Immature natural killer cell (primary cell): ENCODE data around the gene RNASE1. TPM values are rescaled to one million over a fixed set of nuclear protein-coding genes. Genes with fewer than 3 reads are reported as not detected.
A peak's percentile ranks its signal among the peaks of the same experiment; 100 is the strongest.
"Not testable (repeated sequence)": the region's sequence is repeated elsewhere in the genome, so short reads cannot be mapped to it uniquely, and the experiment has no call there.

Experiments used
- DNase-seq, 3 donors: peaks; one replicate each; pipeline ENCODE4 v3.0.0; 2022; ENCODE audit warnings: mixed read lengths in 1 of 3
- H3K27ac Mint-ChIP-seq, 6 donors: one replicate each; pipeline ENCODE4 v1.8.0; 2020; ENCODE audit warnings: mixed read lengths in 6 of 6, mild to moderate bottlenecking in 5 of 6, inconsistent platforms in 4 of 6, moderate library complexity in 3 of 6
- H3K27me3 Mint-ChIP-seq, 3 donors: one replicate each; pipeline ENCODE4 v1.8.0; 2020 to 2021; ENCODE audit warnings: low read depth in 3 of 3, mild to moderate bottlenecking in 3 of 3, mixed read lengths in 3 of 3, moderate library complexity in 3 of 3, inconsistent platforms in 1 of 3
- H3K36me3 Mint-ChIP-seq, 3 donors: one replicate each; pipeline ENCODE4 v1.8.0; 2020; ENCODE audit warnings: mixed read lengths in 3 of 3, inconsistent platforms in 2 of 3, mild to moderate bottlenecking in 2 of 3
- H3K4me1 Mint-ChIP-seq, 2 donors: one replicate each; pipeline ENCODE4 v1.8.0; 2020; ENCODE audit warnings: inconsistent platforms in 2 of 2, mild to moderate bottlenecking in 2 of 2, mixed read lengths in 2 of 2, moderate library complexity in 1 of 2
- H3K4me3 Mint-ChIP-seq, 5 donors: one replicate each; pipeline ENCODE4 v1.8.0; 2020; ENCODE audit warnings: mild to moderate bottlenecking in 5 of 5, mixed read lengths in 5 of 5, inconsistent platforms in 3 of 5, moderate library complexity in 3 of 5
- H3K9me3 Mint-ChIP-seq, 6 donors: one replicate each; pipeline ENCODE4 v1.8.0; 2020; ENCODE audit warnings: mild to moderate bottlenecking in 6 of 6, mixed read lengths in 6 of 6, inconsistent platforms in 4 of 6, moderate library complexity in 3 of 6
- polyA plus RNA-seq, 3 donors: library from polyadenylated mRNA; unstranded; fragments of 300-500 nt; fragmentation: Illumina TruSeq; gene quantifications; one replicate each; pipeline ENCODE4 v1.2.3, GENCODE V29; 2021

Gene RNASE1
- polyA plus RNA-seq, 3 donors from 2014 or later = 0.49 TPM; not detected in 2

DNA sequence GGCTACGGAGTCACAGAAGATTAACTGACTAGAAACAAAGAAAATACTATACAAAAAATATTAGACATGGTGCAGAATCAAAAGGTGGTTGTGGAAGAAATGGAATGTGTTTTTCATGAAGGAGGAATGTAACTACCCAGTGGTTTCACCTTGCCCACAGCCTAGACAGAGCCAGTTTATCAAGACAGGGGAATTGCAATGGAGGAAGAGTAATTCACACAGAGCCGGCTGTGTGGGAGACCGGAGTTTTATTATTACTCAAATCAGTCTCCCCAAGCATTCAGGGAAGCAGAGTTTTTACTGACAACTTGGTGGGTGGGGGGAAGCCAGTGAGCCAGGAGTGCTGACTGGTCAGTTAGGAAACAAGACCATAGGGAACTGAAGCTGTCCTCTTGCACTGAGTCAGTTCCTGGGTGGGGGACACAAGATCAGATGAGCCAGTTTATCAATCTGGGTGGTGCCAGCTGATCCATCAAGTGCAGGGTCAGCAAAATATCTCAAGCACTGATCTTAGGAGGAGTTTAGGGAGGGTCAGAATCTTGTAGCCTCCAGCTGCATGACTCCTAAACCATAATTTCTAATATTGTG lies 19.0 kb upstream of the RNASE1 start:
- not testable (repeated sequence) for H3K27ac Mint-ChIP-seq, DNase-seq, H3K27me3 Mint-ChIP-seq, H3K4me1 Mint-ChIP-seq, H3K36me3 Mint-ChIP-seq, H3K9me3 Mint-ChIP-seq, H3K4me3 Mint-ChIP-seq

DNA sequence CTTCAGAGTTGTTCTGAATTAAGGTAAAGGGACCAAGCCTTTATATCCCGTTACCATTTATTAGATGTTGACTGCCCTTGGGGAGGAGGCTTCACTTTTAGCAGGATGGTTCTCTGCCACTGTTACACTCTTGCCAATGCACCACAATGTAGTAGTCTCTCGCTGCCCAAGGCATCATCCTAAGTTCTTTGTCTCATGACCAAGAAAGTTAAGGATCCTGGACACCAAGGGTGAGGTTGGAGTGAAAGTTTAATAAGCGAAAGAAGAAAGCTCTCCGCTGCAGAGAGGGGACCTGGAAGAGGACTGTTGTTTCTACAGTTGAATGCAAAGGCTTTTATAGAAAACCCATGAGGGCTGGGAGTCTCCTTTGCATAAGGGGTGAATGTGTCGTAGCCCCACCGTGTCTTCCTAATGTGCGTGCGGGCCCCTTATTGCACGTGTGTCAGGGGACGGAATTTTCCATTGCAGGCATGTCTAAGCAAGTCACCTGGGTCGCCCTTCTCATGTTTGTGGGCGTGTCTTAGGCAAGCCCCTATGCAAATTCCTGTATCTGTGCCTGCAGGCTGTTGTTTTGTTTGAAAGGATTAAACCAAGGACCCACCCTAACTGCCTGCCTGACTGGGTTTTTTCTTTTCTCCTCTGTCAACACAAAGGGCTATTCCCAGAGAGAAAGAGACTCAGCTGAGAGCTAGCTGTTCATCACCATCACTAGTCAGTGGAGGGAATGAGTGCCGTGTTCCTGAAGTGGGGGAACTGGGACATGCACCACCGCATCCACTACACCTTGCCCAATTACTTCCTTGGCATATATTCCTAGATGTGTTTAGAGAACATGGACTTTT lies 17.6 kb upstream of the RNASE1 start:
- Mint-ChIP-seq H3K27me3 (peaks cover 0 to 10% (median 2%) of the 10 kb centered on the region in 3 donors), H3K4me3 (no peak overlapping the region), H3K36me3 (no peaks in the 10 kb centered on the region), H3K9me3 (no peaks in the 10 kb centered on the region), H3K27ac (no peak overlapping the region), H3K4me1 (no peaks in the 10 kb centered on the region)
- DNase-seq = no peak

DNA sequence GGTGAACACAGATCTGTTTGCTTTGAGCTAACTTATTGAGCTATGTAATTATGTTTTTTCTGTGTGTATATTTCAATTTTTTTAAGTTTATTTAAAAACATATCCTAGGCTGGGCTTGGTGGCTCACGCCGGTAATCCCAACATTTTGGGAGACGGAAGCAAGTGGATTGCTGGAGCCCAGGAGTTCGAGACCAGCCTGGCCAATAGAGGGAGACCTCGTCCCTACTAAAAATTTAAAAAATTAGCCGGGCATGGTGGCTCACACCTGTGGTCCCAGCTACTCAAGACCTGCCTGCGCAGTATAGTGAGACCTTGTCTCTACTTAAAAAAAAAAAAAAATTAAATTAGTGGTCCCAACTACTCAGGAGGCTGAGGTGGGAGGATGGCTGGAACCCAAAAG lies 16.2 kb upstream of the RNASE1 start:
- Mint-ChIP-seq H3K4me3 (no peak overlapping the region), H3K36me3 (no peaks in the 10 kb centered on the region), H3K27ac (no peak overlapping the region), H3K9me3 (no peaks in the 10 kb centered on the region), H3K27me3 (peaks cover 0 to 10% (median 2%) of the 10 kb centered on the region in 3 donors), H3K4me1 (no peaks in the 10 kb centered on the region)
- DNase-seq = no peak

DNA sequence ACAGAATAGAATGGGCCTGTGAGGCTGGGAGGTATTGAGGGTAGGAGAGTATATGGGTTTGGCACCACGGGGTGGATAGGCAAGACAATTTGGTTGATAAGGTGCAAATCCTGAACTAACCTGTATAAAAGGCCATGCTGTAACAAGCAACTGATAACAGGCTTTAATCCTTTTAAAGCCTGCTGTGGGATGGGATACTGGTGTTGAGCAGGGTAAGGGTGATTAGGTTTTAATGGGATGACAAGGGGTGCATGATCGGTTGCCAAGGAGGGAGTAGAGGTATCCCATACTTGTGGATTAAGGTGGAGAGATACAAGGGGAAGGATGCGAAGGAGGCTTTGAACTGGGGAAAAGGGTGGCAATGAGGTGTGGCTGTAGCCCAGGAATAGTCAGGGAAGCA lies 13.3 kb upstream of the RNASE1 start:
- not testable (repeated sequence) for H3K27me3 Mint-ChIP-seq, DNase-seq, H3K27ac Mint-ChIP-seq, H3K9me3 Mint-ChIP-seq, H3K4me3 Mint-ChIP-seq, H3K4me1 Mint-ChIP-seq, H3K36me3 Mint-ChIP-seq

DNA sequence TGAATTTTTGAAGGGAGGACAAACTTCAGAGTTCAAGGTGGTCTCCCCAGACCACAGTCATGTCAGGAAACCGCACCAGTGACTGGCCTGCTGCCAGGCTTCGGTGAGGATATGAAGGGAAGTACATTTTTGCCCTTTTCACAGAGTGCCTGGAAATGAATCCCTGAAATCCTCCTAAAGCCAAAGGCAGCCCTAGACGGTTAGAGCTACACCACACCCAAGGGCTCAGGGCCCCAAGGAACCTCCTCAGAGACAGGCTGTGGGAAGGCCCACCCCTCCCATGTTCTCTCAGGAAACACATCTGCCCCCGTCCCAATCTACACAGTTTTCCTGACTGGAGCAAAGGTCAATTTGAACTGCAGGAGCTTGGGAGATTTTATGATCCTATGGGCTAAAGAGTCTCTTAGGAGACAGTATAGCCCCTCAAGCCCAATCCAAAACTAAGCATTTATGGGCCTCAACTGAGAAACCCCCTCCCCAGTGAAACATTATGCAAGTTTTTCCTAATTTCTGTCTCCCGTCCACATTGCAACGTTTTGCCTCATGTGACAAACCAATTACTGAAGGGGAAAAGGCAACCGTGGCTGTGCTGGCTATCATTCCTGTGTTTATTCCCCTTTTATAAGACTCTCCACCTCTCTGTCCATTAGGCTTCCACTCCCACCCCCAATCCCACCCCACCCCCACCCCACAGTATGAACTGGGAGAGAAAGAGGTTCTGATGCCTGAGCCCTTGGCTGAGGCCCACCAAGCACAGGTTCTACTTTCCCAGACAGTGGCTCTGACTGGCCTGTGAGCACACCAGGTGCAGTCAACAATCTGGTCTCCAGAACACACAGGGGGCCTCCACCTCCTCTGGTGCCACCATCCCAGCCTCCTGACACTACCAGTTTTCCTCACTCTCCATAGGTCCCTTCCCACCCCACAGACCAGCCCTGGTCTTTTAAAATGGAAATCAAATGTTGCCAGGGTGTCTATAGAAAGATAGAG lies 9.6 kb upstream of the RNASE1 start:
- Mint-ChIP-seq H3K4me1 (no peaks in the 10 kb centered on the region), H3K4me3 (no peak overlapping the region), H3K9me3 (no peaks in the 10 kb centered on the region), H3K27me3 (peaks cover 0 to 9% (median 2%) of the 10 kb centered on the region in 3 donors), H3K36me3 (no peaks in the 10 kb centered on the region), H3K27ac (no peak overlapping the region)
- no peak for DNase-seq

DNA sequence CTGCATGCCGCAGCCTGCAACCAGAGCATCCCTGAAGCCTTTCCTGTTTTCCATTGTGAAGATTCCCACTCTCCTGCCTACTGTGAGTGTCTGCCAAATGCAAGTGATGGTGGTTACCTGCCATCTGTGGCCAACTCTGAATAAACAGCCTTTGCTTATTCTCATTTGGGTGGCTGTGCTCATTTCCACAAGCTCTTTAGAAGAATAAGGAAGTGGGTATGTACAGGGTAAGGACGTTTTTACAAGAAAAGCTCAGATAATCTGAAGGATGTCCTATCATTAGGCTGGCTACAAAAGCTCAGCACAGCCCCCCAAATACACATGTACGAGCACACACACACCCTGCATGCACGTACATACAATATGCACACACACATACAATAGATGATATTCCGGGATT lies 7.3 kb upstream of the RNASE1 start:
- Mint-ChIP-seq H3K4me3 (no peak overlapping the region), H3K36me3 (no peaks in the 10 kb centered on the region), H3K27me3 (peaks cover 0 to 12% (median 2%) of the 10 kb centered on the region in 3 donors), H3K27ac (peak overlapping the region in 1 of 6 donors; percentile 7), H3K9me3 (no peaks in the 10 kb centered on the region), H3K4me1 (no peaks in the 10 kb centered on the region)
- no peak for DNase-seq

DNA sequence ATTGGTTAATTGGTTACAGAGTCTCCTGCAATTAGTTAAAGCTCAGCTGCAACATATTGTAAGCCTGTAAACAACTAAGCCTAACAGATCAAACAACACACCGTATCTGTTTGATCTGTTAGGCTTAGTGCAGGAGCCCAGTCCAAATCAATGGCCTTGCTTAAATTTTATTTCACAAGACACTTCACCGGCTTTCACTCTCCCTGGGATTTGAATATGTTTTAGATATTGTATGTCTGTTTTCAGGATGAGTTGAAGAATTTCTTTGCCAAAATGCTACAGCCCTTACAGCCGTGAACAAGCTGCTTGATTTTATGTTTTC lies 5.5 kb upstream of the RNASE1 start:
- no peak overlapping the region for H3K27ac Mint-ChIP-seq
- H3K36me3 Mint-ChIP-seq = no peaks in the 10 kb centered on the region
- H3K4me1 Mint-ChIP-seq = no peaks in the 10 kb centered on the region
- DNase-seq = no peak
- peaks cover 3 to 12% (median 4%) of the 10 kb centered on the region in 3 donors for H3K27me3 Mint-ChIP-seq
- H3K4me3 Mint-ChIP-seq = no peak overlapping the region
- H3K9me3 Mint-ChIP-seq = no peaks in the 10 kb centered on the region

DNA sequence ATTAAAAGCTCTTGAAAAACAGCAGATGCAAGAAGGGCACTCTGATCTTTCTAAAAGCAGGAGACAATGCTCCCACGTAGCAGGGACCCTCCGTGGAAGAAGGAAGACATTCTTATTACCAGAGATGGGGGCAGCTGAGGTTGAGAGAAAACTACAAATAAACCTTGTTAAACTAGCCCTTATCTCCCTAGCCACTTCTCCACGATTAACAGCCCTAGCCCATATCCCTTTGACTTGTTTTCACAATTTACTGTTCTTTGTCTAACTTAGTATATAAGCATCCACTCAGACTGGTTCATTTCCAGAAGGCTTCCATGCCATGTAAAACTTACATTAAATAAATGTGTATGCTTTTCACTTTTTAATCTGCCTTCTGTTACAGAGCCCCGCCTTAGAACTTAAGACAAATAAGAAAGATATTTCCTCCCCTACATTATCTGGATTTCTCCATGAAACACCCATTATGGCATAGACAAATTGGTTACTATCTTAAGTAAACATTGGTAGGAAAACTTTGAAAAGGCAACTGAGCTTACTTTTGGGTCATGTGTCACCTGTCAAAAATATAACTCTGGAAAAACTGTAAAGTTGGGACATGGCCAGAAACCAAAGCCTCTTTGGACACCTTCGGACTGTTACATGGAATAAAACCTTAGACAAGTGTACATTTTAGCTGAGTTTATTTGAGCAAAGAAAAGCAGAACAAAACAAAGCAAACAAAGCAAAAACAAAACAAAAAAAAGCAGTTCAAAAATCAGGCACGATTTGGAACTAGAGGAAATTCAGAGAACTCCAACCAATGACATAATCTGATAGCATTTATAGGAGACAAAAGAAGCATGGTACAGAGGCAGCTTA lies 4.9 kb upstream of the RNASE1 start:
- H3K27ac Mint-ChIP-seq = no peak overlapping the region
- H3K9me3 Mint-ChIP-seq = no peaks in the 10 kb centered on the region

DNA sequence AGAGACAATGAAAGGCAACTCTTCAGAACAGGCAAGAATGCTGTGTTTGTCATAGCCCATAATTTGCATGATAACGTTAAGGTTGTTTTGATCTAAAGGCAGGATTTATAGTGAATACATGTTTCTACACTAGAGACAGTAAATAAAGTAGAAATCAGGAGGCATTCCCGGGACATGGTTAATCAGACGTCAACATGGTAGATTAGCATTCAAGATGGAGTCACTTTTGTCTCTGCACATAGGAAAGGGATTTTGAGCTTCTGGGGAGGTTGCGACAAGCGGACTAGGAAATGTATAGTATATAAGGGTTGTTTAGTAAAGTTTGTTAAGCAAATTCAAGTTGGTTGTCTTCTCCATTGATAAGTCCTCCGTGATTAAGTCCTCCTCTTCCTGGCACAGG lies 2.8 kb upstream of the RNASE1 start:
- DNase-seq = no peak
- Mint-ChIP-seq H3K4me3 (no peak overlapping the region), H3K27me3 (peaks cover 3 to 12% (median 4%) of the 10 kb centered on the region in 3 donors), H3K4me1 (peaks cover 19 to 21% of the 10 kb centered on the region in 2 donors), H3K9me3 (no peaks in the 10 kb centered on the region), H3K36me3 (no peaks in the 10 kb centered on the region), H3K27ac (no peak overlapping the region)

More for the DNA sequence above, 4.9 kb upstream of the RNASE1 start:
- DNase-seq = no peak
- Mint-ChIP-seq H3K27me3 (peaks cover 3 to 12% (median 4%) of the 10 kb centered on the region in 3 donors), H3K4me1 (peaks cover 0 to under 1% of the 10 kb centered on the region in 2 donors), H3K36me3 (no peaks in the 10 kb centered on the region), H3K4me3 (no peak overlapping the region)

DNA sequence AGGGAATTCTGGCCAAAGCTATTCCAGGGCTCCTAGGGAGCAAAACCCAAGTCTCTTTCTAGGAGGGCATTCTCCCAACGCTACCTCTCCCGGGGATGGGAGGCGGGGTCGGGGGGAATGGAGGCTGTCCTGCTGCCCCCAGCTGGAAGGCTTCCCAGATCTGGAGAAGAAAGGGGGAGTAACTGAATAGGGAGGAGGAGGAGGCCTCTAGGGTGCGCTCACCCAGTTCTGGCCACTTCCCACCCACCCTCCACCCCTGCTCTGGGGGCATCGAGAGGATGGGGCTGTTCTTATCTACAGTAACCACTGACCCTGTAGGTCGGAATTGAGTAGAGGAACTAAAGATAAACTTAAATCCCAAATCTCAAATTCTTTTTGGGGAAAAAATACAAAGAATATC lies 579 bp upstream of the RNASE1 start:
- no peak for DNase-seq
- Mint-ChIP-seq H3K36me3 (no peaks in the 10 kb centered on the region), H3K4me1 (peaks cover 38 to 39% of the 10 kb centered on the region in 2 donors), H3K9me3 (no peaks in the 10 kb centered on the region), H3K4me3 (no peak overlapping the region), H3K27ac (no peak overlapping the region), H3K27me3 (peaks cover 3 to 7% (median 4%) of the 10 kb centered on the region in 3 donors)

DNA sequence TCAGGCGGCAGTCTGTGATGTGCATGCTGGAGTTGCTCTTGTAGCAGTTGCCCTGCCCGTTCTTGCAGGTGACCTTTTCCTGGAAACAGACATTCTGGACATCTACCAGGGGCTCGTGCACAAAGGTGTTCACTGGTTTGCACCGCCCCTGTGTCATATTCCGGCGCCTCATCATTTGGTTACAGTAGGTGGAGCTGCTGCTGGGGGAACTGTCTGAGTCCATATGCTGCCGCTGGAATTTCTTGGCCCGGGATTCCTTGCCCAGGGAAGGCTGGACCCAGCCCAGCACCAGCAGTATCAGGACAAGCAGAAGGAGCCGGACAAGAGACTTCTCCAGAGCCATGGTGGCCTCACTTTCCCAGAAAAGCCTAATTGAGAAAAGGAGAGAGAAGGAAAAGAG lies 918 bp downstream of the RNASE1 start:
- Mint-ChIP-seq H3K4me3 (peak overlapping the region in 1 of 5 donors; percentile 17), H3K27me3 (peaks cover 3 to 10% (median 4%) of the 10 kb centered on the region in 3 donors), H3K27ac (peak overlapping the region in 2 of 6 donors; percentile 25 to 31)

DNA sequence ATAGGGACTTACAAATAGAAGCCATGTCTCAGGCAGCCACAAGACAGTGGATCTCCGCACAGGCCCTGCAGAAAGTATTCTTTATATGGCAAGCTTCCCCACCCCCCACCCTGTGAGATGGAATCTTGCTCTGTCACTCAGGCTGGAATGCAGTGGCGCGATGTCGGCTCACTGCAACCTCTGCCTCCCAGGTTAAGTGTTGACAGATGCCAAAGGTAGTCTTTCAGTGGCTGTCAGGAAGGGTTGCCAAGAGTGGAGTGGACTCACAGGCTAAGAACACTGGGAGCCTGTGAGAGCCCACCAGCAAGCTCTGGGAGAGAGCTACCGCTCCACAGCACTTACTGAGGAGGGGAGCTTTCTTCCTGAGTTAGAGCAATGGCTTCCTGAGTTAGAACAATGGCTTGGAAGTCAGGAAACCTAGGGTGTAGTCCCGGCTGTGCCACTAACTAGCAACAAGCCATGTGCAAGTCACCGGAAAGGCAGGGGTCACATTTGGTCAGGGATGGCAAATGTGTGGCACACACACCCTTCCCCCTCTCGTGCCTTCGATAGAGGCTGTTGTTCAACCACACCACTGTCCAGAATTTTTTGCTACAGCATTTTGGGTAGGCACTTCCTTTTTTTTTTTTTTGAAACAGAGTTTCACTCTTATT lies 2.6 kb downstream of the RNASE1 start:
- H3K4me1 Mint-ChIP-seq = peaks cover 38 to 43% of the 10 kb centered on the region in 2 donors
- peaks cover 2 to 3% (median 3%) of the 10 kb centered on the region in 3 donors for H3K27me3 Mint-ChIP-seq
- no peaks in the 10 kb centered on the region for H3K36me3 Mint-ChIP-seq
- peak overlapping the region; percentile 13 to 68 (median 57) for H3K4me3 Mint-ChIP-seq
- peak in 1 of 3 donors; percentile 10 for DNase-seq
- H3K9me3 Mint-ChIP-seq = no peaks in the 10 kb centered on the region
- H3K27ac Mint-ChIP-seq = peak overlapping the region; percentile 61 to 94 (median 86)

More for the DNA sequence above, 918 bp downstream of the RNASE1 start:
- H3K4me1 Mint-ChIP-seq = peaks cover 38 to 43% of the 10 kb centered on the region in 2 donors
- no peaks in the 10 kb centered on the region for H3K36me3 Mint-ChIP-seq
- no peak for DNase-seq
- no peaks in the 10 kb centered on the region for H3K9me3 Mint-ChIP-seq
